Endometrial microvascular endothelial cells (primary cell): Measurements from ENCODE around the gene LHFPL5. TPM values are rescaled to one million over a fixed set of nuclear protein-coding genes. Genes with fewer than 3 reads are reported as not detected.

Experiments
- in situ Hi-C: cut with HindIII; loops from 2 replicates; pipeline ENCODE4 v1.10.0; 2017; ENCODE audit warnings: low sequenced_read_pairs, low pct_unique_long_range_greater_than_20kb; ENCODE audit errors: inconsistent ontology term
- total RNA-seq: library from RNA; depleted of rRNA; stranded (reverse); fragments of >200 nt; gene quantifications from one replicate; pipeline ENCODE4 v1.2.3, GENCODE V29; 2015; ENCODE audit errors: inconsistent ontology term

The LHFPL5 gene
- total RNA-seq = not detected

- in situ Hi-C loops = no loop called here
These were observed at the start of gene LHFPL5 for GRCh38 chr6:35804996-35805736. TSS of gene LHFPL5 (plus strand) at chr6:35805352. CDS start at chr6:35805671, 319 bp downstream.

- in situ Hi-C loops = no loop called here
These were observed 47.6 kb upstream of the LHFPL5 start for GRCh38 chr6:35757456-35758123.

GRCh38 chr6:35759426-35759825, 45.7 kb upstream of the LHFPL5 start:
- in situ Hi-C loops = no loop called here

GRCh38 chr6:35765739-35766138, 39.4 kb upstream of the LHFPL5 start:
- in situ Hi-C loops = no loop called here

GRCh38 chr6:35769211-35769610, 35.9 kb upstream of the LHFPL5 start:
- in situ Hi-C loops = no loop called here

- in situ Hi-C loops = no loop called here
These were observed 33.9 kb upstream of the LHFPL5 start for GRCh38 chr6:35771343-35771627.

- in situ Hi-C loops = no loop called here
These were observed 30.9 kb upstream of the LHFPL5 start for GRCh38 chr6:35774116-35774794.

- in situ Hi-C loops = no loop called here
These were observed 30.1 kb upstream of the LHFPL5 start for GRCh38 chr6:35775031-35775430.

GRCh38 chr6:35776364-35777215, 28.6 kb upstream of the LHFPL5 start, which contains the start of gene CLPSL2:
TSS of gene CLPSL2 (plus strand) at chr6:35776598. CDS start at chr6:35776619, 21 bp downstream.
- in situ Hi-C loops = no loop called here

GRCh38 chr6:35777356-35778102, 27.6 kb upstream of the LHFPL5 start:
- in situ Hi-C loops = no loop called here

- in situ Hi-C loops = no loop called here
These were observed 26.7 kb upstream of the LHFPL5 start for GRCh38 chr6:35778437-35778836.

- in situ Hi-C loops = no loop called here
These were observed 24.4 kb upstream of the LHFPL5 start, which contains the start of gene CLPSL1 for GRCh38 chr6:35780719-35781118. TSS of gene CLPSL1 (plus strand) at chr6:35781019. CDS start at chr6:35781111, 92 bp downstream.

GRCh38 chr6:35781290-35781689, 23.9 kb upstream of the LHFPL5 start:
- in situ Hi-C loops = no loop called here

- in situ Hi-C loops = no loop called here
These were observed 22.7 kb upstream of the LHFPL5 start for GRCh38 chr6:35782424-35782823.

GRCh38 chr6:35784200-35784599, 21.0 kb upstream of the LHFPL5 start:
- in situ Hi-C loops = no loop called here

GRCh38 chr6:35786272-35786671, 18.9 kb upstream of the LHFPL5 start:
- in situ Hi-C loops = no loop called here

- in situ Hi-C loops = no loop called here
These were observed 18.3 kb upstream of the LHFPL5 start for GRCh38 chr6:35786810-35787209.
